Measurements from ENCODE around the gene FGF5.

Gene FGF5

GRCh38 chr4:80268936-80269335 is 2.5 kb downstream of the FGF5 start:
- DNase-seq = no peak
- Histone ChIP-seq H3K27me3 (replicated peaks in 2 of 5; ENCODE audit: control insufficient read depth in 4 of 5, insufficient read depth in 5 of 5, low read length in 4 of 5) (peaks cover 10 to 81% (median 48%) of the 10 kb centered on the region in 5 experiments), H3K4me3 (ENCODE audit: control insufficient read depth in 1 of 7, extremely low read depth in 1 of 7, insufficient read depth in 4 of 7, low read depth in 2 of 7, low read length in 6 of 7) (peak overlapping the region in 1 of 7 experiments; percentile 39), H3K27ac (ENCODE audit: insufficient read depth in 1 of 2, low read depth in 1 of 2, low read length in 2 of 2, poor library complexity in 1 of 2, severe bottlenecking in 2 of 2) (no peak overlapping the region), H3K9me3 (ENCODE audit: control extremely low read depth in 1 of 5, control insufficient read depth in 4 of 5, insufficient read depth in 2 of 5, low read depth in 1 of 5, low read length in 4 of 5) (peaks cover 0 to 3% (median 0%) of the 10 kb centered on the region in 5 experiments), H3K36me3 (ENCODE audit: control insufficient read depth in 4 of 4, insufficient read depth in 4 of 4, low read length in 3 of 4) (no peaks in the 10 kb centered on the region), H3K4me1 (ENCODE audit: control extremely low read depth in 1 of 4, control insufficient read depth in 4 of 4, insufficient read depth in 4 of 4, low read length in 3 of 4) (peaks cover 5 to 29% (median 22%) of the 10 kb centered on the region in 4 experiments)
- 72% methylated on average over 7 of the region's 9 CpGs for WGBS (ENCODE audit: insufficient coverage)
- ChIA-PET POLR2A (no interaction called here), CTCF (no interaction called here)

DNA sequence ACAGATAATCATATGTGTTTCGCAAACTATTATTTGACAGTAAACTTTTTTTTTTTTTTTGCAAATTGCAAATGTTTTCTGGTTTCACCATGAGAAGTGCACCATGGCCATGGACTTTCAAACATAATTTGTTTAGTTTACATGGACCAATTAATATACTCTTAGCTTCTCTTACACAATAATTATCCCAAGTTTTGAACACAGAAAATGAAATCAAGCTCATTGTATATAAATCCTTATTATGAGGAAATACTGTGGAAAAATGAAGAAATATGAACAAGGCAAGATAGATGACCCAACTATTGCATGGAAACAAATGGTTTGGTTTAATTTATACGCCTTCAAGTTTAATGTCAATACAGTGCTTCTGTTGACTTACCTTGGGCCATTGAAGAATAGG is 3.9 kb downstream of the FGF5 start:
- DNase-seq = no peak
- POLR2A ChIA-PET = no interaction called here
- Histone ChIP-seq H3K9me3 (ENCODE audit: control extremely low read depth in 1 of 5, control insufficient read depth in 4 of 5, insufficient read depth in 2 of 5, low read depth in 1 of 5, low read length in 4 of 5) (peaks cover 0 to 3% (median 0%) of the 10 kb centered on the region in 5 experiments), H3K4me3 (ENCODE audit: control insufficient read depth in 1 of 7, extremely low read depth in 1 of 7, insufficient read depth in 4 of 7, low read depth in 2 of 7, low read length in 6 of 7) (no peak overlapping the region), H3K27ac (ENCODE audit: insufficient read depth in 1 of 2, low read depth in 1 of 2, low read length in 2 of 2, poor library complexity in 1 of 2, severe bottlenecking in 2 of 2) (no peak overlapping the region), H3K4me1 (ENCODE audit: control extremely low read depth in 1 of 4, control insufficient read depth in 4 of 4, insufficient read depth in 4 of 4, low read length in 3 of 4) (peaks cover under 1 to 27% (median 21%) of the 10 kb centered on the region in 4 experiments), H3K36me3 (ENCODE audit: control insufficient read depth in 4 of 4, insufficient read depth in 4 of 4, low read length in 3 of 4) (no peaks in the 10 kb centered on the region), H3K27me3 (replicated peaks in 2 of 5; ENCODE audit: control insufficient read depth in 4 of 5, insufficient read depth in 5 of 5, low read length in 4 of 5) (peaks cover 2 to 73% (median 35%) of the 10 kb centered on the region in 5 experiments)
- 90% methylated on average over 1 of the region's 2 CpGs for WGBS (ENCODE audit: insufficient coverage)
- CTCF ChIA-PET = interaction anchor here (0.8 kb wide), 1 partner anchor 248 kb away, joined by 3 read pairs; no protein-coding TSS in a partner anchor

DNA sequence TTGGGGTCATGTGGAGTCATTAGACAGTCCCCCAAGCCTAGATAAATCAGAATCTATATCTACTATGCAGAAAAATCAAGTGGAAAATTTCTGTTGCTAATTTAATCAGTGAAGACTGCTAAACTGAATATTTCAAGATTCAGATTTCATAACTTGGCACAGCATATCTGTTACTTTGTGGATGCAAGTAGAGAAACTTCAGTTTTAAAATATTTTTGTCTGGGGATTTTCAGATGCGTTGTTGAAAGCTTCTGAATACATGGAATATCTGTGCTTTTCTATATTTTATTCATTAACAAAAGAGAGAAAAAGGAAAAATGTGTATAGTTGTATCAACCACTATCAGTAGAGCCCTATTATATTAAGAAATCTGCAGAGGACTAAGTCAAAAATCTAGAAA is 4.4 kb downstream of the FGF5 start:
- H3K36me3 ChIP-seq (ENCODE audit: control insufficient read depth in 4 of 4, insufficient read depth in 4 of 4, low read length in 3 of 4) = no peaks in the 10 kb centered on the region
- H3K4me3 ChIP-seq (ENCODE audit: control insufficient read depth in 1 of 7, extremely low read depth in 1 of 7, insufficient read depth in 4 of 7, low read depth in 2 of 7, low read length in 6 of 7) = no peak overlapping the region
- no peak overlapping the region for H3K27ac ChIP-seq (ENCODE audit: insufficient read depth in 1 of 2, low read depth in 1 of 2, low read length in 2 of 2, poor library complexity in 1 of 2, severe bottlenecking in 2 of 2)
- POLR2A ChIA-PET = no interaction called here
- H3K9me3 ChIP-seq (ENCODE audit: control extremely low read depth in 1 of 5, control insufficient read depth in 4 of 5, insufficient read depth in 2 of 5, low read depth in 1 of 5, low read length in 4 of 5) = peaks cover 0 to 3% (median 0%) of the 10 kb centered on the region in 5 experiments
- DNase-seq = no peak
- CTCF ChIA-PET = no interaction called here
- peaks cover 2 to 68% (median 31%) of the 10 kb centered on the region in 5 experiments for H3K27me3 ChIP-seq (replicated peaks in 2 of 5; ENCODE audit: control insufficient read depth in 4 of 5, insufficient read depth in 5 of 5, low read length in 4 of 5)
- WGBS (ENCODE audit: insufficient coverage) = no CpG with 5 or more reads among the region's 1 CpG
- peaks cover 0 to 22% (median 16%) of the 10 kb centered on the region in 4 experiments for H3K4me1 ChIP-seq (ENCODE audit: control extremely low read depth in 1 of 4, control insufficient read depth in 4 of 4, insufficient read depth in 4 of 4, low read length in 3 of 4)

GRCh38 chr4:80271801-80272200 is 5.3 kb downstream of the FGF5 start:
- no peaks in the 10 kb centered on the region for H3K36me3 ChIP-seq (ENCODE audit: control insufficient read depth in 4 of 4, insufficient read depth in 4 of 4, low read length in 3 of 4)
- 100% methylated on average over 1 of the region's 3 CpGs for WGBS (ENCODE audit: insufficient coverage)
- H3K27ac ChIP-seq (ENCODE audit: insufficient read depth in 1 of 2, low read depth in 1 of 2, low read length in 2 of 2, poor library complexity in 1 of 2, severe bottlenecking in 2 of 2) = no peak overlapping the region
- no peak for DNase-seq
- no peak overlapping the region for H3K4me3 ChIP-seq (ENCODE audit: control insufficient read depth in 1 of 7, extremely low read depth in 1 of 7, insufficient read depth in 4 of 7, low read depth in 2 of 7, low read length in 6 of 7)
- H3K4me1 ChIP-seq (ENCODE audit: control extremely low read depth in 1 of 4, control insufficient read depth in 4 of 4, insufficient read depth in 4 of 4, low read length in 3 of 4) = peaks cover 0 to 12% (median 7%) of the 10 kb centered on the region in 4 experiments
- peaks cover 2 to 58% (median 27%) of the 10 kb centered on the region in 5 experiments for H3K27me3 ChIP-seq (replicated peaks in 2 of 5; ENCODE audit: control insufficient read depth in 4 of 5, insufficient read depth in 5 of 5, low read length in 4 of 5)
- H3K9me3 ChIP-seq (ENCODE audit: control extremely low read depth in 1 of 5, control insufficient read depth in 4 of 5, insufficient read depth in 2 of 5, low read depth in 1 of 5, low read length in 4 of 5) = peaks cover 0 to 3% (median 0%) of the 10 kb centered on the region in 5 experiments
- CTCF ChIA-PET = no interaction called here
- POLR2A ChIA-PET = no interaction called here

DNA sequence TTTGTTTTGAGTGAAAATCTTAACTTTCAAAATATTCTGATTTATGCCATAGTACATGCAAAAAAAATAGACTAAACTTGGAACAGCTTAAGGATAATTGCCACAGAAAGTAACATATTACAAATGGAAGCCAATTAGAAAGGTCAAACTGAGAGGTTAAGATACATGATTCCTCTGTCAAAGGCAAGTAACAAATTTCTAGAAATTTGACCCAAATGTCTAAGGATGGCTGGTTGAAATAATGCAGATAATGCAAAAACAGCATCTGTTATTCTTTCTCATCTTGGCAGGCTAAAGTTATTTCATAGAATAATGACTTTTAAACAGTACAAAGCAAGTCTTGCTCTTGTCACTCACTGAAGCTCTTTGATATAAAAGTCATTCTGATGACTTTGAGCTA is 10.5 kb downstream of the FGF5 start:
- ChIA-PET CTCF (no interaction called here), POLR2A (no interaction called here)
- no peaks in the 10 kb centered on the region for H3K36me3 ChIP-seq (ENCODE audit: control insufficient read depth in 4 of 4, insufficient read depth in 4 of 4, low read length in 3 of 4)
- no peak overlapping the region for H3K4me3 ChIP-seq (ENCODE audit: control insufficient read depth in 1 of 7, extremely low read depth in 1 of 7, insufficient read depth in 4 of 7, low read depth in 2 of 7, low read length in 6 of 7)
- no peaks in the 10 kb centered on the region for H3K4me1 ChIP-seq (ENCODE audit: control extremely low read depth in 1 of 4, control insufficient read depth in 4 of 4, insufficient read depth in 4 of 4, low read length in 3 of 4)
- H3K27me3 ChIP-seq (replicated peaks in 2 of 5; ENCODE audit: control insufficient read depth in 4 of 5, insufficient read depth in 5 of 5, low read length in 4 of 5) = peaks cover 0 to 16% (median 0%) of the 10 kb centered on the region in 5 experiments
- no peaks in the 10 kb centered on the region for H3K9me3 ChIP-seq (ENCODE audit: control extremely low read depth in 1 of 5, control insufficient read depth in 4 of 5, insufficient read depth in 2 of 5, low read depth in 1 of 5, low read length in 4 of 5)
- H3K27ac ChIP-seq (ENCODE audit: insufficient read depth in 1 of 2, low read depth in 1 of 2, low read length in 2 of 2, poor library complexity in 1 of 2, severe bottlenecking in 2 of 2) = no peak overlapping the region
- no peak for DNase-seq

GRCh38 chr4:80279751-80280150 is 13.3 kb downstream of the FGF5 start:
- no peaks in the 10 kb centered on the region for H3K4me1 ChIP-seq (ENCODE audit: control extremely low read depth in 1 of 4, control insufficient read depth in 4 of 4, insufficient read depth in 4 of 4, low read length in 3 of 4)
- no peaks in the 10 kb centered on the region for H3K9me3 ChIP-seq (ENCODE audit: control extremely low read depth in 1 of 5, control insufficient read depth in 4 of 5, insufficient read depth in 2 of 5, low read depth in 1 of 5, low read length in 4 of 5)
- no peaks in the 10 kb centered on the region for H3K36me3 ChIP-seq (ENCODE audit: control insufficient read depth in 4 of 4, insufficient read depth in 4 of 4, low read length in 3 of 4)
- CTCF ChIA-PET = interaction anchor here (1.5 kb wide), 1 partner anchor 15 kb away, joined by 3 read pairs; no protein-coding TSS in a partner anchor
- no peak overlapping the region for H3K4me3 ChIP-seq (ENCODE audit: control insufficient read depth in 1 of 7, extremely low read depth in 1 of 7, insufficient read depth in 4 of 7, low read depth in 2 of 7, low read length in 6 of 7)
- peaks cover 0 to 5% (median 0%) of the 10 kb centered on the region in 5 experiments for H3K27me3 ChIP-seq (replicated peaks in 2 of 5; ENCODE audit: control insufficient read depth in 4 of 5, insufficient read depth in 5 of 5, low read length in 4 of 5)
- H3K27ac ChIP-seq (ENCODE audit: insufficient read depth in 1 of 2, low read depth in 1 of 2, low read length in 2 of 2, poor library complexity in 1 of 2, severe bottlenecking in 2 of 2) = no peak overlapping the region
- POLR2A ChIA-PET = no interaction called here
- DNase-seq = no peak
- WGBS (ENCODE audit: insufficient coverage) = no CpG with 5 or more reads among the region's 1 CpG

DNA sequence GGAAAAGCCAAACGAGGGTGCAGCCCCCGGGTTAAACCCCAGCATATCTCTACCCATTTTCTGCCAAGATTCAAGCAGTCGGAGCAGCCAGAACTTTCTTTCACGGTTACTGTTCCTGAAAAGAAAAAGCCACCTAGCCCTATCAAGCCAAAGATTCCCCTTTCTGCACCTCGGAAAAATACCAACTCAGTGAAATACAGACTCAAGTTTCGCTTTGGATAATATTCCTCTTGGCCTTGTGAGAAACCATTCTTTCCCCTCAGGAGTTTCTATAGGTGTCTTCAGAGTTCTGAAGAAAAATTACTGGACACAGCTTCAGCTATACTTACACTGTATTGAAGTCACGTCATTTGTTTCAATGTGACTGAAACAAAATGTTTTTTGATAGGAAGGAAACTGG is 20.0 kb downstream of the FGF5 start:
- ChIA-PET POLR2A (no interaction called here), CTCF (no interaction called here)
- no peaks in the 10 kb centered on the region for H3K27me3 ChIP-seq (replicated peaks in 2 of 5; ENCODE audit: control insufficient read depth in 4 of 5, insufficient read depth in 5 of 5, low read length in 4 of 5)
- DNase-seq = no peak
- no peak overlapping the region for H3K27ac ChIP-seq (ENCODE audit: insufficient read depth in 1 of 2, low read depth in 1 of 2, low read length in 2 of 2, poor library complexity in 1 of 2, severe bottlenecking in 2 of 2)
- no peaks in the 10 kb centered on the region for H3K4me1 ChIP-seq (ENCODE audit: control extremely low read depth in 1 of 4, control insufficient read depth in 4 of 4, insufficient read depth in 4 of 4, low read length in 3 of 4)
- no peaks in the 10 kb centered on the region for H3K9me3 ChIP-seq (ENCODE audit: control extremely low read depth in 1 of 5, control insufficient read depth in 4 of 5, insufficient read depth in 2 of 5, low read depth in 1 of 5, low read length in 4 of 5)
- no peak overlapping the region for H3K4me3 ChIP-seq (ENCODE audit: control insufficient read depth in 1 of 7, extremely low read depth in 1 of 7, insufficient read depth in 4 of 7, low read depth in 2 of 7, low read length in 6 of 7)
- H3K36me3 ChIP-seq (ENCODE audit: control insufficient read depth in 4 of 4, insufficient read depth in 4 of 4, low read length in 3 of 4) = no peaks in the 10 kb centered on the region
- 82% methylated on average over 7 of the region's 7 CpGs for WGBS (ENCODE audit: insufficient coverage)

Data from common myeloid progenitor, CD34-positive (primary cell).